GM12874 (cell line): ENCODE results near the gene OR2M7.

Experiments used
- TF ChIP-seq, protein P1 (sequence below): IDR thresholded peaks from 2 replicates; pipeline ENCODE4 v1.5.1; 2011; ENCODE audit warnings: low read depth, mild to moderate bottlenecking, control low read depth, low read length, moderate library complexity; ENCODE audit not compliant: insufficient read depth

The OR2M7 gene

DNA sequence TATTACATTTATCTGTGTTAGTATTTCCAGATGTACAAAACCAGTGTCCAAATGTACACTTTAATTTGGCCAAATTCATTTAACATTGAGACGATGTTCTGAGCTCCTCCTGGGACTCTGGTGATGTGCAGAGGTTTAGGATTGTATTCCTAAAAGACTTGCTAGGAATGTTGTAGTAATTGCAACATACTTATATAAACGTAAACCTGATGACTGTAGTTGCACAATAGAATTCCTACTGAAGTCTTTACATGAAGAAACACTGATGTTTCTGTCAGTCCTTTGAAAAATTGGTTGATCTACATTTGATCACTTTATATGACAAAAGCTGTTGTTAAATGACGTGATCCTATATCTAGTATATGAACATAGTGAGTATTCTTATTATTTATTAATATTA is 19.1 kb upstream of the OR2M7 start:
- TF ChIP-seq, protein P1, sequence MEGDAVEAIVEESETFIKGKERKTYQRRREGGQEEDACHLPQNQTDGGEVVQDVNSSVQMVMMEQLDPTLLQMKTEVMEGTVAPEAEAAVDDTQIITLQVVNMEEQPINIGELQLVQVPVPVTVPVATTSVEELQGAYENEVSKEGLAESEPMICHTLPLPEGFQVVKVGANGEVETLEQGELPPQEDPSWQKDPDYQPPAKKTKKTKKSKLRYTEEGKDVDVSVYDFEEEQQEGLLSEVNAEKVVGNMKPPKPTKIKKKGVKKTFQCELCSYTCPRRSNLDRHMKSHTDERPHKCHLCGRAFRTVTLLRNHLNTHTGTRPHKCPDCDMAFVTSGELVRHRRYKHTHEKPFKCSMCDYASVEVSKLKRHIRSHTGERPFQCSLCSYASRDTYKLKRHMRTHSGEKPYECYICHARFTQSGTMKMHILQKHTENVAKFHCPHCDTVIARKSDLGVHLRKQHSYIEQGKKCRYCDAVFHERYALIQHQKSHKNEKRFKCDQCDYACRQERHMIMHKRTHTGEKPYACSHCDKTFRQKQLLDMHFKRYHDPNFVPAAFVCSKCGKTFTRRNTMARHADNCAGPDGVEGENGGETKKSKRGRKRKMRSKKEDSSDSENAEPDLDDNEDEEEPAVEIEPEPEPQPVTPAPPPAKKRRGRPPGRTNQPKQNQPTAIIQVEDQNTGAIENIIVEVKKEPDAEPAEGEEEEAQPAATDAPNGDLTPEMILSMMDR: no peak

DNA sequence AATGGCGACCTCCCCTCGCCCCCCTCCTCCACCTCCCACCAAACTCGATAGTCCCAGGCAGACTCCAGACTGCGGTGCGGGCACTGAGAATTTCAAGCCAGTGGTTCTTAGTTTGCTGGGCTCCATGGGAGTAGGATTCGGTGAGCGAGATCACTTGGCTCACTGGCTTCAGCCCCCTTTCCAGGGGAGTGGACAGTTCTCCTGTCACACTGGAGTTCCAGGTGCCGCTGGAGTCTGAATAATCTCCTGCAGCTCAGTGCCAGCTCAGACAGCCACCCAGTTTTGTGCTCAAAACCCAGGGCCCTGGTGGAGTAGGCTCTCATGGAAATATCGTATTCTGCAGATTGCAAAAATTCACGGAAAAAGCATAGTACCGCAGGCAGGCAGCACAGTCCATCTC is 7.6 kb downstream of the OR2M7 start:
- TF ChIP-seq, protein P1: no peak

DNA sequence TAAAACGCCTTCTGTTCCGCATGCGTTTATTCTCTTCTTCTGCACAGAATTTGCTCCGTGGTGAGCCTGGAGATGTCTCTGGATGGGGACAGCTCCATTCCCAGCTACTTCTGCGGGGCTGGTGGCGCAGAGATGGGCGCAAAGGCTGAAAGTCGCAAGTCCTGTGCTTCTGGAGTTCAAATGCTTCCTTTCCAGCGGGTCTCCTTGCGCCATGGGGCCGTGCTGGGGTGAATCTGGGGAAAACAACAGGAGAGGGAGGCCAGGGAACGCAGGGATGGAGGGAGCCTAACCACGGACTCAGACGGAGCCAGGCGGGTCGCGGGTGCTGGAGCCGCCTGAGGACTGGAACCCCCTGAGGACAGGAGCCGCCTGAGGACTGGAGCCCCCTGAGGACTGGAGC is 18.3 kb downstream of the OR2M7 start:
- TF ChIP-seq, protein P1: no peak

DNA sequence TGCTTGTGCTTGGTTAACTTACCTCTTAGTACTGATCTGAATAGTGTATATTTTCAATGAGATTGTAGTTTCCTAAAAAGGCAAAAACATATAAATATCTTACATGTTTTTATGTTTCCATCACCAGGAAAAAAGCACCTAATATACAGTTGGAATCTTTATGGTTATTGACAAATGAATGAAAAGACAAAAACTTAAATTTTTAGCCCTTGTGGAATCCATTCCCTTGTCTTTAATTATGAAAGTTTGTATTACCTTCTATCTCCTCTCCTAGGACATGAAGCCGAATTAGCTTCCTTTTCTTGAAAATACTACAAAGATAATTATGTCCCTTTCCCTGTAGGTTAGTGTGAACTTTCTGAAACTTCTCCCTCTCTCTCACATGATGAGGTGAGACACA is 21.0 kb downstream of the OR2M7 start, which contains the start of gene OR2T12:
Gene OR2T12, minus strand, starts transcription at position 101 of the 400 bp plus-strand sequence. CDS start 7,846 bp downstream, outside the sequence.
- TF ChIP-seq, protein P1: no peak

DNA sequence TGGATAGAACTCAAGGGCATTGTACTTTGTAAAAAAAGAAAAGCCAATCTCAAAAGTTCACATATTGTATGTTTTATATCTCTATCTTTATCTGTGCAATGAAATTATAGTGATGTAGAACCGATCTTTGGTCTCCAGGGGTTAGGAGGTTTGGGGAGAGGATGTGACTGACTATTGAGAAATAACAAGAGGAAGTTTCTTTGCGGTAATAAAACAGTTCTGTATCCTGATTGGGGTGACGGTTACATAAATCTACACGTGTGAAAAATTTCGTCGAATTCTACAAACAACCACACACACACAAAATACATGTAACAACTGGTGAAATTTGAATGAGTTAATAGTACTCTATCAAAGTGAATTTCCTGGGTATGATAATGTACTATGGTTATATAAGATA is 36.0 kb downstream of the OR2M7 start:
- TF ChIP-seq, protein P1: no peak

DNA sequence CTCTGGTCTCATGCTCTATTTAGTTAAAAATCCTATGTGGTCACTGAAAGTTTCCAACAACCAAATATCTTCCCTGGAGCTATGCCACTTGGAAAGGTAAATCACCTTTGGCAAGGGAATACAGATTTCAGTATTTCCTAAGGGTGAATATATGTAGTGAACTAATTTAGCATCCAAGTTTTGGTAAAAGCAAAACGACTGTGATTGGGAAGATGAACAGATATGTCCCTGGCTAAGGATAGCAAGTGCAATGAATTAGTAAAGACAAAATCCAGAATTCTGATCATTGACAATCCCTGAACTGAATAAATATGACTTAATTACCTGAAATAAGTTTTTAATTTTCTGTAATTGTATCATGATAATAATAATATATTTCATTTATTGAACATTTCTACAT is 46.5 kb downstream of the OR2M7 start, which contains the start of gene OR2T33:
Gene OR2T33, minus strand, starts transcription at position 101 of the 400 bp plus-strand sequence. CDS start 4,162 bp downstream, outside the sequence.
- TF ChIP-seq, protein P1: no peak
